CD1c-positive myeloid dendritic cell (primary cell): Measurements from ENCODE around the gene NCOA3.

Experiments used
- DNase-seq: peaks from one replicate; pipeline ENCODE4 v3.0.0-alpha.2; 2016; ENCODE audit errors: extremely low spot score

NCOA3 gene

DNA sequence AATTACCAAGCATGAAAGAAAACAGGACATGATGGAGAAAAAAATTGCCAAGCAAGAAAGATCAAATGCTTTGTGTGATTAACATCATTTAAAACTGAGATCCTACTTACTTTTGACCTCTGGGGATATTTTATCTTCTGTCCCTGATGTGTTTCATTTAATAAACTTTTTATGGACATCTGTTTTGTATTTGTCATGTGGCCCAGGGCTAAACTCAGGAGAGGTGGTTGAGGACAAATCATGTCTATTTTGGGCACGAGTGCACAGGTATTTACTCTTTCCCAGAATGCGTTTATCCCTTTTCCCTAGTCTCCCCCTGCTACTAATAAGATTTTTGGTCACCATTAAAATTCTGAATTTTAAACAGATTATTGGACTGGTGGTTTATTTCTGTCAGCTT, 128.2 kb downstream of the NCOA3 start:
- no peak for DNase-seq

DNA sequence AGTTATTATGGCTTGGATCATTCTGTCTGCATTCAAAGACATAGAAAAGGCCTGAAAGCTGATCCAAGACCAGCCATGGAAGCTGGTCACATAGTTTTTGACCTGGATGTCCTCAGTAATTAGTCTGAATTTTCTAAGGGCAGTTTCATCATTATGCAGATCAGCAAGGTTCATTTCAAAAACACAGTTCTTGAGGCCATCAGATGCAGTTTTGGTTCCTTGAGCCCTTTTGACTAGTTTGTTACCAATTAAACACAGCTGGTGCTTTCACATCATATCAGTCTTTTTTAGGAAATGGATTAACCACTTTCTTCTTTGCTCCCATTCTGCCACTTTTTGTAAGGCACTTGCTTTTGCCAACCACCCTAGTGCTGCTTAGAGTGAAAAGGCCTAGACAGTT, 129.4 kb downstream of the NCOA3 start:
- no peak for DNase-seq

DNA sequence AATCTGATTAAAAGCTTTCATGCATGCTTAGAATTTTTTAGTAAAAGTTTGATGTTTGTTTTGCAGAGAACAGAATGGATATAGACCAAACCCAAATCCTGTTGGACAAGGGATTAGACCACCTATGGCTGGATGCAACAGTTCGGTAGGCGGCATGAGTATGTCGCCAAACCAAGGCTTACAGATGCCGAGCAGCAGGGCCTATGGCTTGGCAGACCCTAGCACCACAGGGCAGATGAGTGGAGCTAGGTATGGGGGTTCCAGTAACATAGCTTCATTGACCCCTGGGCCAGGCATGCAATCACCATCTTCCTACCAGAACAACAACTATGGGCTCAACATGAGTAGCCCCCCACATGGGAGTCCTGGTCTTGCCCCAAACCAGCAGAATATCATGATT, 133.6 kb downstream of the NCOA3 start:
- DNase-seq, result no peak

DNA sequence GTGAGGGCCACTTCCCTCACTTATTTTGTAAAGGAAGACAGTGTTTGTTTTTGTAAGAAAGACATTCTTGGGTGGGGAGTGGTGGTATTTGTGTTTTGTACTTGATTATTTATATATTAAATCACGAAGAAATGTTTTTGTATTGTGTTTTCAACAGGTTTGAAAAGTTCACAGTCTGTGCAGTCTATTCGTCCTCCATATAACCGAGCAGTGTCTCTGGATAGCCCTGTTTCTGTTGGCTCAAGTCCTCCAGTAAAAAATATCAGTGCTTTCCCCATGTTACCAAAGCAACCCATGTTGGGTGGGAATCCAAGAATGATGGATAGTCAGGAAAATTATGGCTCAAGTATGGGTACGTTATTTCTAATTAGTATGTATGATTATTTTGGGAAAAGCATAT, 137.2 kb downstream of the NCOA3 start:
- DNase-seq, result no peak

DNA sequence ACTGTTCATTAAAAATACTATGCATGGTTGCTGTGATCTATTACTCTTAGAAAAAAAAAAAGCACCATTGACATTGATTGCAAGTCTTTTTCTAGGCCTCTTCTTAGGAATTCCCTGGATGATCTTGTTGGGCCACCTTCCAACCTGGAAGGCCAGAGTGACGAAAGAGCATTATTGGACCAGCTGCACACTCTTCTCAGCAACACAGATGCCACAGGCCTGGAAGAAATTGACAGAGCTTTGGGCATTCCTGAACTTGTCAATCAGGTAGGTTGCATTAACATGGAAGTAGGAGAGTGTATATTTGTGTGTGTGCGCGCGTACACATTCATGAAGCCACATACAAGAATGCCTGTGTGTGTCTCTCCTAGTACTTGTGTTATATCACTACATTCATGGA, 140.4 kb downstream of the NCOA3 start:
- DNase-seq, result no peak

DNA sequence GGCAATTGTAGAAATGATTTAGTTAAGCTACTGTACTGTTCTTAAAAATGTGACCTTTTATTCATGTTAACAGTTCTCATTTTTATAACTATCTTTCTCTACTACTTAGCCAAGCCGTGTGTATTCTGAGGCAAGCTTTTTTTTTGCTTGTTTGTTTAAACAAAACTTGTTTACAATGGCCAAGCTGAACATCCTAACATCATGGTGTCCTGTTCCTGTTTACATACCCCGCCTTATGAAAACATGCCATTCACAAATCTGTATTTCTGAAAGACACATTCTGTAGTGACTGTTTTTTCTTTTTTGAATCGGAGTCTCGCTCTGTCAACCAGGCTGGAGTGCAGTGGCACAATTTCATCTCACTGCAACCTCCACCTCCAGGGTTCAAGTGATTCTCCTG, 140.9 kb downstream of the NCOA3 start:
- DNase-seq, result no peak

DNA sequence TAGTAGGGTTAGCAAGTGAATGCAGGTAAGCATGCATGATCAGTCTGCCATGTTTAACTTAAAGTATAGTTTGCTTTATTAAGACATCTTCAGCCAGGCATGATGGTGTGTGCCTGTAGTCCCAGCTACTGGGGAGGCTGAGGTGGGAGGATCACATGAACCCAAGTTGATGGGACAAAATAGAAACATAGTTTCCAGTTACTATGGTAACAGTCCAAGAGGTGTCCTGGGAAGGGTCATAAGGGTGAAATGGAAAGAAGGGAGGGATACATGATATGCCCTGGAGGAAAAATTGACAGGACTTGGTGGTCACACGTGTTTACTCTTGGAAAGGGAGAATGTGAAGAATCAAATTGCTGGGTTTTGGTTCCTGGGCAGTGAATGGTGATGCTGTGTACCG, 143.9 kb downstream of the NCOA3 start:
- DNase-seq, result no peak

DNA sequence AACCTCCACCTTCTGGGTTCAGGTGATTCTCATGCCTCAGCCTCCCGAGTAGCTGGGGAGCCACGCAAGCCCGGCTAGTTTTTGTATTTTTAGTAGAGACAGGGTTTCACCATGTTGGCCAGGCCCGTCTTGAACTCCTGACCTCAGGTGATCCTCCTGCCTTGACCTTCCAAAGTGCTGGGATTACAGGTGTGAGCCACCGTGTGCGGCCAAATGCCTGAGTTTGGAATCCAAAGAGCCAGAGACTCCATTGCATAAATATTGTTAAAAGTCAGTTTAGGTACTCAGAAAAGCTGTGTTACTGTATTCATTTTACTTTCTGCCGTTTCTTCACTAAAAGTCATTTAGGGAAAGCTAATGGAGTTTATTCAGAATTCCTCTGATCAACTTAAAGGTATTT, 146.3 kb downstream of the NCOA3 start:
- DNase-seq, result no peak

DNA sequence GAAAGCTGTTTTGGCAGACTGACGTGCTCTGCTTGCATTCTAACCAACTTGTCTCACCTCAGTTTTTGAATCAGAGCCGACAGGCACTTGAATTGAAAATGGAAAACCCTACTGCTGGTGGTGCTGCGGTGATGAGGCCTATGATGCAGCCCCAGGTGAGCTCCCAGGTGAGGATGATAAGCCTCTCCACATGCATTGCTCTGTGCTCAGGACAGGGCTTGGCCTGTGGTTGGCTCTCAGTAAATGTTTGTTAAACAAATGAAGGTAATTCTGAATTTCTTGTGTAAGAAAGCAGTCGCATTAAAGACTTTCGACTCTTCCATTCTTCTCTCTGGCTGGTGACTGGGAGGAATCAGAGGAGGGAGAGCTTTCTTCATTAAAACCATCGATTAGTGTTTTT, 147.3 kb downstream of the NCOA3 start:
- no peak for DNase-seq

DNA sequence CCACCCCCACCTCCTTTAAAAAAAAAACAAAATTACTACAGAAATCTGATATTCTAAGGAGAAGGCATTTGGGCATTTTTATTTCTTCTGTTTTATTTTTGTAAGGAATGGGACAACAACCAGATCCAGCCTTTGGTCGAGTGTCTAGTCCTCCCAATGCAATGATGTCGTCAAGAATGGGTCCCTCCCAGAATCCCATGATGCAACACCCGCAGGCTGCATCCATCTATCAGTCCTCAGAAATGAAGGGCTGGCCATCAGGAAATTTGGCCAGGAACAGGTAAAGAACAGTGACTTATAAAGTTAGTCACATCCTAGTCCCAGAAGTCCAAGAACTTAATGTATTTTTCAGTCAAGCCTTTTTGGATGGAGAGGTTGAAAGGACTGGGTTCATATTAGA, 150.6 kb downstream of the NCOA3 start:
- DNase-seq, result no peak

DNA sequence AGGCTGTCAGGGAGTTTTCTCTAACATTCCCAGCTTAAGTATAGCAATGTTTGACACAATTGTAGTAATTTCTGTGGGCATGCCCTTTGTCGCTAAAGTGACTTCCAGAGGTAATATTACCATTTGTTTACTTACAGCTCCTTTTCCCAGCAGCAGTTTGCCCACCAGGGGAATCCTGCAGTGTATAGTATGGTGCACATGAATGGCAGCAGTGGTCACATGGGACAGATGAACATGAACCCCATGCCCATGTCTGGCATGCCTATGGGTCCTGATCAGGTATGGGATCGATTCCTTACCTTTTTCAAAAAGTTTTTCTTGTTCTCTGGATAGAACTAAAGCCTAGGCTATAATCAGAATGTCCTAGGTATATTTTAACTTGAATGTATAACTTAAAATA, 151.1 kb downstream of the NCOA3 start:
- no peak for DNase-seq

DNA sequence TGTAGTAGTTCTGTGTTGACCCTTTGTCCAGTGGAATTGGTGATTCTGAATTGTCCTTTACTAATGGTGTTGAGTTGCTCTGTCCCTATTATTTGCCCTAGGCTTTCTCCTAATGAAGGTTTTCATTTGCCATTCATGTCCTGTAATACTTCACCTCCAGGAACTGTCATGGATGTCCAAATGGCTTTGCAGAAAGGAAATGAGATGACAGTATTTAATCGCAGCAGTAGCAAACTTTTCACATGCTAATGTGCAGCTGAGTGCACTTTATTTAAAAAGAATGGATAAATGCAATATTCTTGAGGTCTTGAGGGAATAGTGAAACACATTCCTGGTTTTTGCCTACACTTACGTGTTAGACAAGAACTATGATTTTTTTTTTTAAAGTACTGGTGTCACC, 152.2 kb downstream of the NCOA3 start:
- no peak for DNase-seq

DNA sequence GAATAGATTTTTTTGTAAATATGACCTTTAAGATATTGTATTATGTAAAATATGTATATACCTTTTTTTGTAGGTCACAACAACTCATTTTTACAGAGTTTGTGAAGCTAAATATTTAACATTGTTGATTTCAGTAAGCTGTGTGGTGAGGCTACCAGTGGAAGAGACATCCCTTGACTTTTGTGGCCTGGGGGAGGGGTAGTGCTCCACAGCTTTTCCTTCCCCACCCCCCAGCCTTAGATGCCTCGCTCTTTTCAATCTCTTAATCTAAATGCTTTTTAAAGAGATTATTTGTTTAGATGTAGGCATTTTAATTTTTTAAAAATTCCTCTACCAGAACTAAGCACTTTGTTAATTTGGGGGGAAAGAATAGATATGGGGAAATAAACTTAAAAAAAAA, 152.7 kb downstream of the NCOA3 start:
- DNase-seq, result no peak

DNA sequence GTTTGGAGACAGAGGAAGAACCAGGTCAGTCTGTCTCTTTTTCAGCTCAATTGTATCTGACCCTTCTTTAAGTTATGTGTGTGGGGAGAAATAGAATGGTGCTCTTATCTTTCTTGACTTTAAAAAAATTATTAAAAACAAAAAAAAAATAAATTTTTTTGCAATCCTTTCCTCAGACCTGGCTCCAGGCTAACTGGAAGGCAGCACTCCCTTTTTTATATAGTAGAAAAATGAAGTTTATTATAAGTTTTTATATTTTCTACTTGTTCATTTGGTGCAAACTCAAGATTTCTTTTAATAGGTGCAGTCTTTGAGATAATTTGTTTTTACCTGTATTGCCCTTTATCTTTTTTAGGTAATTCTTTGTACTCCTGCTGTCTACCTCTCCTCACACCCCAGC, 153.9 kb downstream of the NCOA3 start:
- DNase-seq, result no peak

DNA sequence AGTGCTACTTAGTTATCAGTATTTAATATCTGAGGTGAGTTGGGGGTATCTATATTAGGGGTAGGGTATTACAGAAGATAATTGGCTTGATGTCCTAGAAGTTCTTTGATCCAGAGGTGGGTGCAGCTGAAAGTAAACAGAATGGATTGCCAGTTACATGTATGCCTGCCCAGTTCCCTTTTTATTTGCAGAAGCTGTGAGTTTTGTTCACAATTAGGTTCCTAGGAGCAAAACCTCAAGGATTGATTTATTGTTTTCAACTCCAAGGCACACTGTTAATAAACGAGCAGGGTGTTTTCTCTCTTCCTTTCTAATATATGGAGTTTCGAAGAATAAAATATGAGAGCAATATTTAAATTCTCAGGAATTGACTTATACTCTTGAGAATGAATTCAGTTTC, 154.6 kb downstream of the NCOA3 start:
- DNase-seq, result peak; percentile 57

DNA sequence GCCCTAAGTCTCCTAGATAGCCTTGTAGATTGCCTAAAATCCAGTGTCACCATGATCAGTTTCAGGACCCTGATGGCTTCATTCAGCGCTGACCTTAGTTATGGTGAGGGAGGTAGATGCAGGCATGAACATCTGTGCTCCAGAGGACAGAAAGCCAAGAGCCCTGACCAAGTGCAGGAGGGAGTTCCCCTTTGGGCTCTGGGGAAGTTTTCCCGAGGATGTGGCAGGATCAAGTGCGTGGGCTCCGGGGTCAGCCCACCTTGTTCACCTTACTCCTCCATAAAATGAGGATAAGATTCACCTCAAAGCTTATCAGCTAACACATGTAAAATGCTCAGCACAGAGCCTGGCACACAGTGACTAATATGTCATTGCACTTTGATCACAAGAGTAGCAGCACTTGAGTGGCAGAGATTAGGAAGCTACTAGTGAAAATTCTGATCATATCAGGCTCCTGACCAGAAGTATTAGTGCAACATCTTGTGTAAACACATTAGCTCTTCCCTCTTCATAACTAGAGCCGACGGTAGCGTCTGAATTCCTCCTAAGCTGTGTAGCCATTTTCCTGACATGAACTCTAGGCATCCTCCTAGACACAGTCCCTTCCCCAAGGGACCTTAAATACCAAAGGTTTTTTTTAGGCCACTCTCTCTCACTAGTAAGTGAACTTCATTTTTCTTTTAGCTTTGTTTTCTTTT, 158.4 kb downstream of the NCOA3 start:
- no peak for DNase-seq

DNA sequence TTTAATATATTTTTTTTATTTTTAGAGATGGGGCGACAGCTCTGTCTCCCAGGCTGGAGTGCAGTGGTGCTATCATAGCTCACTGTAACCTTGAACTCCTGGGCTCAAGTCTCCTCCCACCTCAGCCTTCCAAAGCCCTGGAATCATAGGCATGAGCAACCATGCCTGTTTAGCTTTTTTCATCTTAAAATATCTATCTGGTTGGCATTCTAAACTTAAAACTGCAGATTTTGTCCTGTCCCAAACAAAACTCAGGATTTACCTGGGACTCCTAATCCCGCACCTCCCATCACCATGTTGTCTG, 158.9 kb downstream of the NCOA3 start:
- DNase-seq, result no peak

DNA sequence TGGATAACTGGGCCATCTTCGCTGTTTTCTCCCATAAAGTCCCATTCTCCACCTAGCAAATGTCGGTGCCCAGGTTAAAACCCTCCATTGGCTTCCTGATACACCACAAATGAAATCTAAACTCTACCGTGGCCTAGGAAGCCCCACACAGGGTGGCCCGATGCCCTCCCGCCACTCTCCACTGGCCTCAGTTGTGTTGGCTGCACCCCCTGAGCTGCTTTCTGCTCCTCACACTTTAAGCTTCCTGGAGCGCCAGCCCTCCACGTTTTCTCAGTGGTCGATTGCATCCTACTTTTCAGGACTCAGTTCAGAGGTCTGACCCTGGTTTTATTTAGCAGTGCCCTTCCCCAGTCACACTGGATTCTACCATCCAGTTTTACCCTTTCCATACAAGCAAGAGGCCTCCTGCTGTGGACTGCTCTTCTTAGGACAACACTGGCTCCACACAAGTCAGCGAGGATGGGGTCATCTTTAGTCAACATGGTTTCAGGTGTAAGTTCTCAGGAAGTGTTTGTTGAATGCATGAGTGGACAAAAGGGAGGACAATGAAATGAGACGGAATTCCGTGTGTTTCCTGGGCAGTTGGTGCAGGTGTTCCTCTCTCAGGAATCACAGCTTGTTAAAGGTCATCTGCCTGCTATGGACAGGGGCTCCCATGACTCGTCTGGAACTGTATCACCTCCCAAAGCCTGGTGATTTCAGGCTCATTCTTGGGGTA, 159.5 kb downstream of the NCOA3 start:
- no peak for DNase-seq

DNA sequence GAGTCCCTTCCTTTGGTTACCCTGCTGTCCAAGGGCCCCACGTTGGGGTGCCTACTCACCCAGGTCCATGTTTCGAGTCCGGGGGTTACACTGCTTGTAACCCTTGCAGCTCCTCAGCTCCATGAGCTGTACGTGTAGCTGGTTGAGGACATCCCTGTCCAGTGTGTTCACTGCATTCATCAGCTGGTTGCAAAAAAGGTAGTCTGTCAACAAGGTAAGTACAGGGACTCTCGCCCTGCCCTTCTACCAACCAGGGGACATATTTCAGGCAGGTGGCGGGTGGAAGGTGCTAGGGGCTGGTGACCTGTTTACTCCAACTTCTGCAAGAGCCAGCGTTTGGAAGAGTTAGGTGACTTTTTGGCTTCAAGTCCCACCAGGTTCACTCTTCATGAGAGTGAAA, 160.0 kb downstream of the NCOA3 start:
- no peak for DNase-seq

DNA sequence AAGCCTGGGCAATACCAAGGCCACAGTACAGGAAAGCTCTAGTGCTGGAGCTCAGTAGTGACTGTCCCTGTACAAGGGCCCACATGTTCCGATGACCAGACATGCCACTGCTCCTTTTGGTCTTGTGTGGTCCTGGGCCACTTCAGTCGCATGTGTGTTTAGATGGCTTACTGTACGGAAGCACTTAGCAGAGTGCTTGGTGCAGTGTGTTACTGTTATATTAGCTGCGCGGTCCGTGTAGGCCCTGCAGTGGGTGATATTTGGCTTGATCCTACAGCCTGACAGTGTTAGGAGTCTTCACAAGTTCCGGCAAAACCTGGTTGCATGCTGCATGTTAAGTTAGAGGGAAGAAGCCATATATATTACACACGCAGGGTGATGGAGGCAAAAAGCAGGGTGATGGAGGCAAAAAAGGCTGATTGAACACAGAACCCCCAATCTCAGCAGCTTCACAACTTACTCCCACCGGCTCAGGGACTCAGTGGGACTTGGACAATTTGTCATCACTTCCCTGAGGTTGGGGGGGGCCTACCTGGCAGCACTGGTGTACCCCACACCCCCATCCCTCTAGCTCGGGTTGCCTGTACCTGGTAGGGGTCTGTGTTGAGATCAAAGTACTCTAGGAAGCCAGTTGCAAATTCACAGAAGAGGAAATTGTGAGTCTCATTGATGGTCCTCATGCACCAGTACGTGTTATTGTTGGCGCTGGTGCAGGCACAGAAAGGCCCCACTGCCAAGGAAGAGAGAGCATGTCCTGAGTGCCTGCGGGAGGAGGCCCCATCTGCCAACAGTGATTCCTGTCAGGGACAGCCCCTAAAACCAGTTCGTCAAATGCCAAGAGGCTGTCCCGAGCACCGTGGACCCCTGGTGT, 161.0 kb downstream of the NCOA3 start:
- DNase-seq, result no peak

DNA sequence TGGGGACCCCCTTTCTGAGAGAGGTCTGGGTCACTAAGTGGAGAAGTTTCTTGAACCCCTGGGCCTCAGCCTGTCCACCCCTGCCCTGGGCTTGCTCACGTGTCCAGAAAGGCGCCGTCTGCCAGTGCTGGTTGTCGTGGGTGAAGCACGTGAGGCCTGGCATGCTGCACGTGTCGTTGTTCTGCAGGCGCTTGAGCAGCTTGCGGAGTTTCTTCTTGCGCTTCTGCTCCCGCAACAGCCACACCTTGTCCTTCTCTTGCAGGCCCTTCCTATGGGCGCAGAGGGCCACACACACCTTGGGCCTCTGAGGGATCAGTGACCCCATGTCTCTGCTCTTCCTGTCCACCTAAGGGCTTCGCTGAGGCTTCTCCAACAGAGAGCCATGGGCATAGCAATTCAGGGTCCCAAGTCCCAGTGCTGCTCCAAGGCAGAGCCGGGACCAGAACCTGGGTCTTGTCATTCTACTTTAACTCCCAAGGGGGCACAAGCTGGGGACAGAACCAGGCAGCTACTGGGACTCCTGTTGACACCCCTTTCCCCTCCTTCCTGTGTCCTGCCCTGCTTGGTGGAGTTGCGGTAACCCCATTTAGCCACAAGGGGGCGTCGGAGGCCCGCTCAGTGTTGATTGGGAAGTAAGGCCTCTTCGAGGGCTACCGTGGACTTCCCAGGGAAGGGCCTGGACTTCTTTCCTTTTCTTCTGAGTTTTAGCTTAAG, 161.8 kb downstream of the NCOA3 start:
- DNase-seq, result peak; percentile 85

DNA sequence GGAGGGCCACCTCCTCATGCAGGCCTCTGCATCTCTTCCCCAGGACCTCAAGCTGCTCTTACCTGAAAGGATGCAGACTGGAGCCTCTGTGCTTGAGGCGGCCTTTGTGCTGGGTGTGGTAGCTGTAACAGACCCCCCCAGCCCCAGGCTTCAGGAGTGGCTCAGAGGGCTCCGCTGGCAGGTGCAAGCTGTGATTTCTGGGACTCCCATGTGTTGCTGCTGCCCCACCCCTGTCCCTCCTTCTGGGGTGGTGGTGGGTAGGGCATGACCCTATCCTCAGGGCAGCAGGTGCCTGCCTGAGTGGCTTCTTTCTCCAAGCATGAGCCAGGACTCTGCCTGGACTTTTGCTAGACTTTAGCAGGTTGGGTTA, 162.4 kb downstream of the NCOA3 start:
- no peak for DNase-seq
